Measurements from ENCODE around the gene TEX261.
A peak's percentile ranks its signal among the peaks of the same experiment; 100 is the strongest.
"Not testable (repeated sequence)": the region's sequence is repeated elsewhere in the genome, so short reads cannot be mapped to it uniquely, and the experiment has no call there.

Gene TEX261

DNA sequence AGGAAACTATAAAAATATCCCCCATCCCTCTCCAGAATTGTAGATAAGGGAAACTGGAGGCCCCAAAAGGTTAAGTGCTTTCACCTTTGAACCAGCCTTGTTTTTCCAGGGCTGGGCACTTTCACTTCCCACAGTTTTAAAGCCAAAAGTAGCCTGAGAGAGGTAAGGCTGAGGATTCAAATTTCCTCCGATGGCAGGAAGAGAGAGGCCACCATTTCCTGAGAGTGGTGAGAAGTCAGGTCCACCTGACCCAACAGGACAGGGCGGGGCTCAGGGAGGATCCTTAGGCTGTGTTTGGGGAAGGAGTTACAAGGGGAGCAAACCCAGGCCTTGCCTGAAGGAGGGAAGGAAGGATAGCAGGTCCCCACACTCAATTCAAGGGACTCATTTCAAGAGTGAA, 4.7 kb upstream of the TEX261 start:
- DNase-seq, result no peak

DNA sequence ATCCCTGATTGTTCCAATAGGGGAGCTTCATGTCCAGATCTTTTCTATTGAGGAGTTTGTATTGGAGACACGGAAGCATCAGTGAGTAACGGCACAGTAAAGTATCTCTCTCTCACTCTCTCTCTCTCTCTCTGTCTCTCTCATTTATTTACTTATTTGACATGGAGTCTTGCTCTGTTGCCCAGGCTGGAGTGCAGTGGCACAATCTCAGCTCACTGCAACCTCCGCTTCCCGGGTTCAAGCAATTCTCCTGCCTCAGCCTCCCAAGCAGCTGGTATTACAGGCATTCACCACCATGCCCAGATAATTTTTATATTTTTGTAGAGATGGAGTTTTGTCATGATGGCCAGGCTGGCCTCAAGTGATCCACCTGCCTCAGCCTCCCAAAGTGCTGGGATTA, 4.2 kb upstream of the TEX261 start:
- not testable (repeated sequence) for DNase-seq

DNA sequence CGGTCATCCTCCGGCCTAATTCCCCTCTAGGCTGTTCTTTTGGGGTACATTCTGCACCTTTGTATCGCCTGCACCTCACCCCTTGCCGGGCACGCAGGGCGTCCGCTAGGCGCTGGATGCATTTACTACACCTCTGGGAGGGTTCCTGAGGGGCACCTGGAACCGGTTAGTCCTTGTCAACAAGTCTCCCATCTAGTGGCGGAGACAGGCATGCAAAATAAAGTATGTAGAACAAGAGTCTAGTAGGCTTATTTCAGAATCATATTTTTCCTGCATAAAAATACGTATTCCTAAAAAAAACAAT, 705 bp upstream of the TEX261 start:
- peak; percentile 57 for DNase-seq

DNA sequence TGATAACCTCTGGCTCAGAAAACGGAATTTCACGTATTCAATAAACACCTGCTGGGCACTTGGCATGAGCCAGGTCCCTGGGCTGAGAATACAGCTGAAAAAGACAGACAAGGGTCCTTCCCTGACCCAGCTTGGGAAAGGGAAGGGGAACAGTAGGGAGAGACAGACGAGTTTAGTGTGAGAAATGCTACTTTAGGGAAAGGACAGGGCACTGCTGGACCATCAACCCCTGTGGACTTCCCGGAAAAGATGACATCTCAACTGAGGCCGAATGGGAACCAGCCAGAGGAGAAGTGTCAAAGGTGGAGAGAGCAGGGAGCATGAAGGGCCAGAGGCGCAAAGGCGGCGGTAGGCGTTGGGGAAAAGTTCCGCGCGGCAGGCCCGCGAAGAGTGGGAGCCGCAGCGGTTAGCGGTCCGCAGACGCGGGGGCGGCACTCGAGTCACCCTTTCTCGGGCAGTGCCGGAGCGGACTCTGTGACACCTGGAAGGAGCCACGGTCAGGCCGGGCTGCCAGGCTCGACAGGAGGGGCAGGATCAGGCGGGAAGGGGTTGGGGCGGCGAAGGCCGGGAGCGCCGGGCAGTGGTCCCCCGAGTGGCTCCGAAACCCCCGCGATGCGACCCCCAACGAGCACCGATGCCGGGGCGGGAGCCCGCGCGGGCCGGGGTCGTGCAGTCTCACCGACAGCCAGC, 519 bp downstream of the TEX261 start:
- DNase-seq, result no peak

DNA sequence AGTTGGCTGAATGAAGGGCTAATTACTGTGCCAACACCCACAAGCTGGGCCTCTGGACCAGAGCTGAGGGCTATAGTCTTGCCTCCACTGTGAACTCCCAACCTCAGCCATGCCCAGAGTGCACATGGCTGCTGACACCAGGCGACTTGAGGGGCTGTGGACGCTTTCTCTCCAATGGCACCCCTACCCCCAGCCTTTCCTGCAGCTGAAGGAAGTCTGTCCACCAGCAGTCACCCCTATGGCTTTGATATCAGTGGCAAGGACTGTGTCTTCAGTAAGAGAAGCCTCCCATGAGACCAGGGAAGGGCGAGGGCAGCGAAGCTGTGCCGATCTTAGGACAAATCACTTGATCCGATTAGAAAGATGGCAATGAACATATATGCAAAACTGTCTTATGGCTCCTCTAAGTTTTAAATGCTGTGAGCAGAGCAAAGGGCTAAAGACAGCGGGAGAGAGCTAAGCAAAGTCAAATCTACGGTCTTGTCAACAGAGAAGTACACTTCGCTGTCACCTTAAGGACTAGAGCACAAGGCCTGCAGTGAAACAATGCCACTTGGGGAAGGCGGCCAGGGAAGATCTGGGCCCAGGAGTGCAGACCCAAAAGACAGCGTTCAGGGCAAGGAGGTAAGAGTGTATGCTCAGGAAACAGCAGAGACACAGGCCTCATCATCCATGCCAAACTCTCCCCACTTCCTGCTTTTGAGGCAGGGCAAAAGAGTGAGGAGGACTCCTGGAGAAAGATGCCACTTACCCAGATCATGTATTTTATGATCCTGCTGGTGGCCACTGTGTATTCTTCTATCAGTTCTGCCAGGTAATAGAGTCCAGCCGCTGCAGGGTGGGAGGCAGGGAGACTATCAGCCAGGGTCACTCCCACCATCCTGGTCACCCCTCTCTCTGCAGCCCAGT, 1.5 kb downstream of the TEX261 start:
- DNase-seq, result no peak

DNA sequence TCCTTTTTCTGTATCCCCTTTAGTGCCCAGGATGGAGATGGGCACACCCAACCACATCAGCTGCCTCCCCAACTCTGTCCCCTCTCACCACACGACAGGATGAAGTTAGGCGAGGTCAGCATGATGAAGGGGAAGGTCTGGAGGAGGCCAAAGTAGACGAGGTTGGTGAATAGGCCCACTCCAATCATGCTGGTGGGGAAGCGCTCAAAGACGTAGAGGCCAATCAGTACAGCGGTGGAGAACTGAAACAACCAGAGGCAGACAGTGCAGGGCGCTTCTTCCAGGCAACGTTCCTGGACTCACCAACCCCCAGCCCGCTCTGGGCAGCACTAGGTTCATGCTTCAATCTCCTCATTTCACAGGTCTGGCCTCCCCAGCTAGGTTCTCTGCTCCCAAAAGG, 2.9 kb downstream of the TEX261 start:
- DNase-seq, result no peak

DNA sequence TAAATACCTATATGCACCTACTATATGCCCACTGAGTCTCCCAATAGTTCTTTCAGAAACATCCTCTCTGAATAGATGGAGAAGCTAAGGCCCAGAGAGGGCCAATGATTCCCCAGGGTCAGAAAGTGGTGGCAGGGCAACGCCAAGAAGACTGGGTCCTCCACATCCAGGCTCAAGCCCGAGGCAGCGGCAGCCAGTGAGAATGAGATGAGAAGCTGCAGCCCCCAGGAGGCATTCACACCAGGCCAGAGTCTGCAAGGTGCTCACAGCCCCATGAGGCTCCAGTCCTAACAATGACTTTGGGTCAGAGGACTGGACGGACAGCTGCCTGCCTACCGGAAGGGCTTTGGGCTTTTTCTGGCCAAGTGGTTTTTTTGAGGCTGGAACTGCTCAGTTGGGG, 3.5 kb downstream of the TEX261 start:
- DNase-seq, result no peak

DNA sequence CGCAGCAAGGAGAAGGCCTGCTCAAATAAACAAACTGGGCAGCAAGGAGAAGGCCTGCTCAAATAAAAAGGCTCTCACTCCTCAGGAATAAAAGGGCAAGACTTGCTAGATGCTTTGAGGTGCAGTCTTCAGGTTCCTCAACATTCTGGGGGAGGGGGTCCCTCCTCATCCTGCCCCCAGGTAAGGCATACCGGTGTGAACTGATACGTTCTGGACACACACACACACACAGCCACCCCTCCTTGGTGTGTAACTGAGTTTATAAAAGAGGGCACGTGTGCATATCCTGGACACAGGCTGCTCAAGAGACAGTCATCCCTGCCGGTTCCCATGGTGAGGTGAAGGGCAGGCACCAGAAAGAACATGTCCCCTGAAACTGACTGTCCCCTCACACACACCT, 4.5 kb downstream of the TEX261 start:
- no peak for DNase-seq

DNA sequence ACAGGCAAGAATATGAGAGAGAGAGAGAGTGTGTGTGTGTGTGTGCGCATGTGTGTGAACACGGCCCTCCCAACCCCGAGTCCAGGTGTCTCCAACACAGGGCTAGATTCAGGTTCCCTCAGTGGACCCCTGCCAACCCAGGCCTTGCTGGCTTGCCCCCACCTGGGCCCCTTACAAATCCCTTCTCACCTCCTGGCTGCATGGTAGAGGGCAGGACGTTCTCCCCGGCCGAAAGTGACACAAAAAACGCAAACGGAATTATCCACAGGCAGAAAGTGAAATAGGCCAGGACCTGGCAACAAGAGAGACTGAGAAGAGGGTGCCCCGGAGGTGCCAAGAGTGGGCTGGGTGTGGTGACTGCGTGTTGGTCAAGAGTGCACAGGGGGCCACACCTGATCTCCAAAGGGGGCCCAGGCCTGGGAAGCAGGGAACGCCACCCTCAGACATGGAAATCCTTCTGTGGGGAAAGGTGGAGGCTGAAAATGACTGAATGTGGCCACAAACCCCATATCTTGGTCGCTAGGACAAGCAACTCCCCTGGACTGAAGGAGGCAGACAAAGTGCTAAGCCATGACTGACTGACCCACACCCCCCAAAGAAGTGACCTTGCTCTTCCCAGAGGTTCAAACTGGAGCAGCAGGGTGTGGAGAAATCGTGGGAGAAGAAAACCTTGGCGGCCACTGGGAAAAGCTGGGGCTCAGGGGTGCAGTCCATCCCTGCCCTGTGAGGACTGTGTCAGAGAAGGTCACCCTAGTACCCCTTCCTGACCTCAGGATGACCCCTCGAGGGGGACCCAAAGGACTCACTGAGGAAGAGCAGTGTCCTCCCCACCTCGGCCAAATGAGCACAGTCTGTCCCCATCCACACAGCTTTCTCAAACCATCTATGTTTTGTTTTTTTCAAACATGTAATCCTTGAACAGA, 5.7 kb downstream of the TEX261 start:
- DNase-seq, result no peak

DNA sequence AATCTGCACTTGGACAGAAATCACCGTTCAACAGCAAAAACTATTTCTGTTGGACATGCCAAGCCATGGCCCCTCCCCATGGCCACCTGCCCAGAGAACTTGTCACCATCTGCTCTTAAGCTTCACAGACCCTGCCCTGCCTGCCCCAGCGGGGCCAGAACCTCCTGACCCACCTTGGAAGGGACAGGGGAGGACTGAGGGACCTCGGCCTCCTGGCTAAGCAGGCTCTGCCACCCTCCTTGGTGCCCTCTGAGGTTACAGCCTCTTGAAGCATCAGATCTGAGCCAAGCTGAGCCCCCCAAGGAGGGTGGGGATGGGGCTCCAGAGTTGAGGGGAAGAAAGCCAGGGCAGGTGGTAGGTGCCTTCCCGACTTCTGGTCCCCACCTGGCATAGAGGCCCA, 6.5 kb downstream of the TEX261 start:
- no peak for DNase-seq

DNA sequence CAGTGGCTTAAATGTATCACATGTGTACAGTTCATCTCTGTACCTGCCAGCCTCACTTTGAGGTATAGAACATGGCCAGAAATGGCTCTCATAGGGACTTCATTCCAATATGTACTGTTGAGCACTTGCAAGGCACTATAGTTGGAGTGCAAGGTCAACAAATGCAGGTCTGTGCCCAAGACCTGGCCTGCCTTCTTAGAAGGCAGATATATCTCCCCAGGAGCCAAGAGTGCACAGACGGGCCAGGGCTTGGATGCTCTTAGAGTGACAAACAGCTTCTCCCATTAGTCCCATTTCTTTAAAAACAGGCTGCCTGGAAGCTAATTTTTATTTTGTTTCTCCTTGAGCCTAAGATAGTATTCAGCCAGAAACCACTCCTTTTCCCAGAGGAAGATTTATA, 7.3 kb downstream of the TEX261 start:
- no peak for DNase-seq

DNA sequence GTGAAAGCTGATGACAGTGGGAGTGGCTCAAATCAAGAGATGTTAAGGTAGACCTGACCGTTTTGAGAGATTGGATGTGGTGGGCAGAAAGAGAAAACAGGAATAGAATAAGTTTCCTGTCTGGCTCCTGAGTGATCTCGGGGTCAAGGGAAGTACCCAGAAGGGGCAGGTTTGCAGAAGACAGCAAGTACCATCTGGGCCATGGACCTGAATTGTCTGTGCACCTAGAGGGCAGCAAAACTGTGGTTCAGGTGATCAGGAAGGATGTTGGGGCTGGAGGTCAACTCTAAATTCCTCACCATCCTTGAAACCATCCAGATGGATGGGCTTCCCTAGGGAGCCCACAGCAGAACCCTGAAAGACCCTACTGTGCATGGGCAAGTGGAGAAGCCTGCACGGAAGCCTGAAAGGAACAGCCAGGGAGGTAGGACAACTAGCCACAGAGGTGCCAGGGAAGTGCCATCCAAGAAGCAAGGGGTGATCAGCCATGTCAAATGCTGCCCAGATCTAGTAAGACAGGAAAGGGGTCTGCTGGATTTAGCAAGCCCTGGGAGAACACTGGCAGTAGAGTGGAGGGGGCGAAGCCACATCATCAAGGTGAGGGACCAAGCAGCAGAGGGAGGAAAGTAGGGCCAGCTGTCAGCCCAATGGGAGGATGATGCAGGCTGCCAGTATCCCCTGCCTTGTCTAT, 8.0 kb downstream of the TEX261 start:
- peak; percentile 10 for DNase-seq

DNA sequence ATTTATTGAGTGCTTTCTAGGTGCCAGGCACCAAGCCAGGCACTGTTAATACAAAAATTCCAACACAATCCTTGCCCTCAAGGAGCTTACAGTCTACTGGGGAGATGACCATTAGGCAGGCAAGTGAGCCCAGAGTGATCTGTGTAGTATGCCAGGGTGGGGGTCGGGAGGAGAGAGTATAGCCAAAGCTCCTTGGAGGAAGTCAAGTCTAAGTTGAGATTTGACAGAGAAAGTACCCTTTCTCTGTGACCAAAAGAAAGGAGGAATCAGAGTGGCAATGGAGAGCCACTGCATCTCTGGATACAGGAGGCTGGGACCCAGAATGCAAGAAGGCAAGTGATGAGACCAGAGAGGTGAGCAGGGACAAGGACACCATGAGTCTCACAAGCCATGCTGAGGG, 8.7 kb downstream of the TEX261 start:
- DNase-seq, result no peak

DNA sequence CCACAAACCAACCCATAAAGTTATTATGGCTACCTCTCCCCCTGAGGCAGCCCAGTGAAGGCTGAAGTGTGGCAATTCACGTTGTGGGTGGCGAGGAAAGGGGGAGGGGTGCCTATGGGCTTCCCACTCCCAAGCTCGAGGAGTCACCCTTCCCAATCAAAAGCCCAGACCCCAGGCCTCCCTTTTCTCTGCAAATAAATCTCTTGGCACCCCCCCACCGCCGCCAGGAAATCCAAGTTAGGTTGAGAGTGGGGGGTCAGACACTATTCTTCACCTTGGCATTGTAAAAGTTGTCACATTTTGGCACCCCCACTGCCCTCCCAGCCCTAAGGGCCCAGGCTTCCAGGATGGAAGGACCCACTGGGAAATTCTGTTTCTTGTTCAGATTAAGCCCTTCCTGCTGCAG, 9.4 kb downstream of the TEX261 start:
- no peak for DNase-seq

DNA sequence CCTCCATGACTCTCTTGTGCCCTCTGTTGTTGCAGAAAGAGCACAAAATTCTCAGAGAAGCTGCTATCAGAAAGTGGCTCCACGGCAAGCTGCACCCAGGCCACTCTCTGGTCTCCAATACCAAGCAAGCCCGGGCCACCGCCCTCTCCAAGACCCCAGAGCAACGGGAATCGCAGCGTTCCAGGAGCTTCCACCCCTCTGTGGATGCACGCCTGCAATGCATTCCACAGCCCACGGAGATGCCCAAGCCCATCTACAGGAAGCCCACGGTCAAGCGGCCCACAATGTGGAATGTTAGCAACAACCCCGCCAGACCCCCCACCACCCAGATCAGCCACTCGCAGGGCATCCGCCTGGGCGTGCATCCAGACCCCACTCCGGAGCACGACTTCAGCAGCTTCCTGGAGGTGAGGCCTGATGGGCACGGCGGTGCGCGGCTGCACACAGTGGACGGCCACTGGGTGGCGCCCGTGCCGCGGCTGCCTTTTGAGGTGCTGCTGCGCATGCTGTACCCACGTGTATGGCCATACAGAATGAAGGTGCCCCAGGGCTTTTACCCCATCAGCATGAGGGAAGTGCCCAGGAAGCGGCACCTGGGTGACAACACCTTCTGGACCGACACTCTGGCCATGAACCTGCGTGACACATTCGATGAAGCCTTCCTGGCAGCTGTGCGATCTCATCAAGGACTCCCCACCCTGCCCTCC, 9.9 kb downstream of the TEX261 start:
- peak; percentile 86 for DNase-seq

DNA sequence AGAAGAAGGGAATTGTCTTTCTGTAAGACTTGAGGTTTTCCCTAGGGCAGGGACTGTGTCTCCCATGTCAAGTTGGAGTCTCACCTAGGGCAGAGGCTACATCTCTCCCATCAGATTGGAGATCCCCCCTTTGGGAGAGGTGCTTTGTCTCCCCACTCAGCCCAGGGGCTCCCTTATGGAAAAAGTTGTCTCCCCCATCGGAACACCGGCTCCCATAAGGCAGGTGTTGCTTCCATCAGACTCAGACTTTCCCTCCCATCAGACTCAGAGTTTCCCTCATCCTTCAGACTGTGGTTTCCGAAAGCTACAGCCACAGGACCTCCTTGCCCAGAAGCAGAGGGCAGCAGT, 10.5 kb downstream of the TEX261 start:
- DNase-seq, result no peak

DNA sequence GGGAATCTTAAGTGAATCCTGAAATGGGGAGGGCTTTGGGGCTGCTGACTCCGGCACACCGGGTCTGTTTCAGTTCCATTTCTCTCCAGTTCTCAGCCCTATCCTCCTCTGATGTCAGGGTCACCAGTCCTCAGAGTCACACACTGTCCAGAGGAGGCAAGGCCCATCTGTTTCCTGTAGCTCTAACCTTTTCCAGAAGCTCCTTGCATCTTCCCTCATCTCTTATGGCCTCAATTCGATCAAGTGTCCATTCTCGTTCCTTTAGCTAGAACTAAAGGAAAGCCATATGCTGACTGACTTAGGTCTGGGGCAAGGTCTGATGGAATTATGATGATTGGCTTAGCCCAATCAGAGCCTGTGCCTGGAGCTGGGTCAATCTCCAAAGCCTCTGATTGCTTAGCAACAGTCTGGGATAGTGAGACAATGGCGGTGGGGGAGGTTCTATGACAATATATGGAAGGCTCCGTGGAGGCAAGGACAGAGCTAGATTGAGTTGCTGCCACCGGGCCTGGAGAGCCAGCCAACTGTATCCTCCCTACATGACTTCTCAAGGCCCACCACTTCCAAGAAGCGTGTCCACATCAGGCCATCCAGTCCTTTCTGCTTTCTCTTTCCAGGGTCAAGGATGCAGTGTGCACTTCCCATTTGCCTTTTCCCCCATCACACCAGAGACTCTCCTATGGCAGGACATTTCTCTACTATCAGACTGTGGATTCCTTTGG, 11.0 kb downstream of the TEX261 start:
- peak; percentile 8 for DNase-seq

DNA sequence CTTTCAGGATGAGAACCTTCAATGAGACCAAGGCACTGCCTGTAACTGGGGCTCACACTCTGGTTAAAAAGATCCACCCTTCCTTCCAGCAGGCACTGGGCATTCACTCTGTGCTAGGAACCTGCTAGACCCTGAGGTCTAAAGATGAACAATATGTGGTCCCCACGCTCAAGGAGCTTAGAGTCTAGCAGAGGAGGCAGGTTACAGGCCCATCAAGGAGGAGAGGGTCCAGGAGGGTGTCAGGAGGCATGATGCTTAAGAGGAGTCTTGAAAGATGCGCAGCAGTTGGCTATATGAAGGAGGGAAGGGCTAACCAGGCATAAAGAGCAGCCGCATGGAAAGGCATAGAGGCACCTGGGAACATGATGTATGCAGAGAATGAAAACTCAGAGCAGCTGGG, 11.7 kb downstream of the TEX261 start:
- peak; percentile 2 for DNase-seq

DNA sequence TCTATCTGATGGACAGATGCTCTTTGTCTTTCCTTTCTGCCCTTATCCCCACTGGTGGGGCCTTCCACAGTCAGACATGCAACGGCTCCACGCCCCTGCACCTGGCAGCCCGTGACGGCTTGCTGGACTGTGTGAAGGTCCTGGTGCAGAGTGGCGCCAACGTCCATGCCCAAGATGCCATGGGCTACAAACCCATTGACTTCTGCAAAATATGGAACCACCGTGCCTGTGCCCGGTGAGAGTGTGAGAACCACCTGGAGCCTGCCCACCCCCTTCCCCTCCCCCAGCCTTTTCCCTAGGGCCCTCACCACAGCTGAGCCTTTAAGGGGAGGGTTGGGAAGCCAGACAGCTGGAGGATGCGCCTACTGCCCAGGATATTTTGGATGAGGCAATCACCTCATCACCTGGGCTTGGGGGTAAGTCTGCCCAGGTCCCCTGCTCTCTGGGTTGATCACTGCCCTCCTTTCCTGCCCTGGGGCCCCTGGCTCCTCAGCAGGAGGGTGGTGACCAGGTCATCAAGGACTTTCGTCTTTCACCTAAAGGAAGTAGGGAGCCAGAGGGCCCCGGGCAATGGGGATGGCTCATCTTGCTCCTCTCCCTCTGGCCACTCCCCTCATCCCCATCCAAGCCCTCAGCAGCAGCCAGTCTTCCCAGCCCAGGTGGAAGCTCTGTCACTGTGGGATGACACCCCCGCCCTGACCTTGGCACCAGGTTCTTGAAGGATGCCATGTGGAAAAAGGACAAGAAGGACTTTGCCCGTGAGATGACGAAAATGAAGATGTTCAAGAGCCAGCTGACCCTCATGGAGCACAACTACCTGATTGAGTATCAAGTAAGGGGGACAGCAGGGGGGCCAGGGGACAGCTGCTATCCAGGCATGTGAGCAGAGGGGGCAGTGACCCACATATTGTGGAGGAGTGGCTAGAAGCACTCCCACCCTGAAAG, 12.5 kb downstream of the TEX261 start:
- peak; percentile 11 for DNase-seq

DNA sequence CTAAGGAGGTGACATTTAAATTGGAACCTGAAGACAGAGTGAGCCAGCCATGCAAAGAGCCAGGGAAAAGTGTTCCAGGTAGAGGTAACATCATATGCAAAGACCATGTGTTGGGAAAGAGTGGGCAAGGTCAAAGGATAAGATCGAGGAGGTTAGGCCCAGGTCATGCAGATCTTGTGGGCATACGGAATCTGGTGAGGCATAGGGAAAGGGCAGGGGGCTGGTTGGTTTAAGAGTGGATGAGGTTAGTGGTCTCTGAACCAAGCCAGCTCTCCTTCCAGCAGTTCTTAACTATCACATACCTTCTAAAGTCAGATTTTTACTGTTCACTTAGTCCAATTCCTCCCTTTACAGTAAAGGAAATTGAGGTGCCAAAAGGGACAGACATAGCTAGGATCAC, 13.3 kb downstream of the TEX261 start:
- DNase-seq, result peak; percentile 1

Measured in activated T-cell treated with anti-CD3 and anti-CD28 coated beads, Interleukin-2, amount 50 U/mL, for 1 hour (primary cell).